CD4-positive, alpha-beta T cell (primary cell): ENCODE measurements around the gene ANKRD53. TPM values are rescaled to one million over a fixed set of nuclear protein-coding genes. Genes with fewer than 3 reads are reported as not detected.

Source experiments
- ATAC-seq: fragments of 200-7000 bp; cut with Tn5 transposase; one replicate; pipeline ENCODE4 v1.10.0; 2022; ENCODE audit warnings: mild to moderate bottlenecking; ENCODE audit not compliant: poor library complexity
- CTCF ChIA-PET: fragments of 350-600 bp; sonication (Branson Sonifier 250); formaldehyde crosslinking; loops from one replicate; lab custom pipeline; 2021; ENCODE audit warnings: antibody characterized with exemption, inconsistent platforms; lab: Charles Lee
- POLR2A ChIA-PET: fragments of 350-600 bp; sonication (Branson Sonifier 250); formaldehyde crosslinking; loops from one replicate; lab custom pipeline; 2021; ENCODE audit warnings: antibody characterized with exemption, inconsistent platforms; lab: Charles Lee
- DNase-seq, 14 experiments: peaks; one replicate each; pipeline ENCODE4 v3.0.0-alpha.2; 2013 to 2020; ENCODE audit warnings: mixed read lengths in 2 of 14
- H3K27ac ChIP-seq, 2 donors: one replicate each; pipeline versions ENCODE4 v1.5.1 to v1.7.0; 2013; ENCODE audit warnings: low read length in 2 of 2, low read depth in 1 of 2, mild to moderate bottlenecking in 1 of 2
- H3K27me3 ChIP-seq, 2 experiments: 1 replicate in 1 of 2; 2 replicates in 1 of 2; pipeline versions ENCODE4 v1.6.1 to v1.7.0; 2013; ENCODE audit warnings: low read length in 2 of 2, control low read depth in 1 of 2, mild to moderate bottlenecking in 1 of 2, moderate library complexity in 1 of 2; ENCODE audit not compliant: insufficient read depth in 2 of 2, control insufficient read depth in 1 of 2
- H3K36me3 ChIP-seq: one replicate; pipeline ENCODE4 v1.6.1; 2013; ENCODE audit warnings: low read length, control low read depth; ENCODE audit not compliant: insufficient read depth
- H3K4me1 ChIP-seq: one replicate; pipeline ENCODE4 v1.6.1; 2013; ENCODE audit warnings: low read length, control low read depth; ENCODE audit not compliant: insufficient read depth
- H3K4me3 ChIP-seq: one replicate; pipeline ENCODE4 v1.5.1; 2013; ENCODE audit warnings: mild to moderate bottlenecking, low read length, moderate library complexity
- H3K9me3 ChIP-seq, 2 experiments: 1 replicate in 1 of 2; 2 replicates in 1 of 2; pipeline versions ENCODE4 v1.6.1 to v1.7.0; 2013; ENCODE audit warnings: low read length in 2 of 2, mild to moderate bottlenecking in 2 of 2, control low read depth in 1 of 2, moderate library complexity in 1 of 2; ENCODE audit not compliant: control insufficient read depth in 1 of 2, insufficient read depth in 1 of 2
- H3K27ac Mint-ChIP-seq: one replicate; pipeline ENCODE4 v1.8.0; 2020; ENCODE audit warnings: mixed read lengths
- H3K27me3 Mint-ChIP-seq: one replicate; pipeline ENCODE4 v1.8.0; 2021; ENCODE audit warnings: mixed read lengths
- H3K36me3 Mint-ChIP-seq: one replicate; pipeline ENCODE4 v1.8.0; 2021; ENCODE audit warnings: low read depth, mixed read lengths
- H3K4me1 Mint-ChIP-seq: one replicate; pipeline ENCODE4 v1.8.0; 2021; ENCODE audit warnings: low read depth, mixed read lengths
- H3K4me3 Mint-ChIP-seq: one replicate; pipeline ENCODE4 v1.8.0; 2020; ENCODE audit warnings: mild to moderate bottlenecking, mixed read lengths
- H3K9me3 Mint-ChIP-seq: one replicate; pipeline ENCODE4 v1.8.0; 2020; ENCODE audit warnings: mixed read lengths
- CTCF ChIP-seq: fragments of 200-600 bp; IDR thresholded peaks from one replicate; pipeline ENCODE4 v1.8.0; 2022; ENCODE audit warnings: antibody characterized with exemption, mild to moderate bottlenecking
- intact Hi-C, 2 experiments: fragments of 100-400 bp; cut with DNase I in 1 of 2; cut with micrococcal nuclease in 1 of 2; formaldehyde crosslinking; loops; one replicate each; pipeline versions ENCODE4 v1.15.1 to v1.9.0; 2023 to 2025; cut with DNase I, micrococcal nuclease
- total RNA-seq, 174 experiments: library from RNA in 2 of 174; stranded (reverse) in 2 of 174; gene quantifications; one replicate each; pipeline ENCODE4 v1.2.3 and lab custom pipeline; 2021 to 2026

ANKRD53 gene
- total RNA-seq, 2 experiments from 2014 or later, result 0.42 to 1.2 TPM

- intact Hi-C loops, result no loop called here
Observed at GRCh38 chr2:70942396-70943204, 35.8 kb upstream of the ANKRD53 start.

GRCh38 chr2:70943205-70943871 is 35.1 kb upstream of the ANKRD53 start:
- peaks cover 10% of the 10 kb centered on the region for H3K4me1 Mint-ChIP-seq
- Histone ChIP-seq H3K4me1 (peaks cover 8% of the 10 kb centered on the region), H3K4me3 (no peak overlapping the region), H3K27ac (no peak overlapping the region), H3K27me3 (peaks cover 3 to 4% of the 10 kb centered on the region in 2 experiments), H3K36me3 (no peaks in the 10 kb centered on the region), H3K9me3 (no peaks in the 10 kb centered on the region)
- DNase-seq (peak in 1 of 14 experiments; percentile 28), ATAC-seq (no peak)
- no peak for TF ChIP-seq CTCF
- H3K27me3 Mint-ChIP-seq, result peaks cover 22% of the 10 kb centered on the region
- H3K36me3 Mint-ChIP-seq, result no peaks in the 10 kb centered on the region
- intact Hi-C loops, result no loop called here
- CTCF ChIA-PET, result no interaction called here
- POLR2A ChIA-PET, result no interaction called here
- H3K9me3 Mint-ChIP-seq, result no peaks in the 10 kb centered on the region
- no peak overlapping the region for H3K4me3 Mint-ChIP-seq
- H3K27ac Mint-ChIP-seq, result no peak overlapping the region

More at GRCh38 chr2:70942396-70943204, 35.8 kb upstream of the ANKRD53 start:
- Mint-ChIP-seq H3K9me3 (no peaks in the 10 kb centered on the region), H3K27me3 (peaks cover 20% of the 10 kb centered on the region), H3K27ac (no peak overlapping the region), H3K4me1 (peaks cover 2% of the 10 kb centered on the region), H3K36me3 (no peaks in the 10 kb centered on the region), H3K4me3 (no peak overlapping the region)
- no peak for ATAC-seq
- peak in 1 of 14 experiments; percentile 5 for DNase-seq
- H3K9me3 ChIP-seq, result no peaks in the 10 kb centered on the region
- CTCF ChIA-PET, result no interaction called here
- peaks cover 2% of the 10 kb centered on the region in 2 experiments for H3K27me3 ChIP-seq
- POLR2A ChIA-PET, result no interaction called here
- H3K4me1 ChIP-seq, result peaks cover 2% of the 10 kb centered on the region
- no peak for TF ChIP-seq CTCF
- H3K4me3 ChIP-seq, result no peak overlapping the region
- H3K36me3 ChIP-seq, result no peaks in the 10 kb centered on the region
- H3K27ac ChIP-seq, result no peak overlapping the region

- no peak overlapping the region for H3K4me3 Mint-ChIP-seq
- TF ChIP-seq CTCF, result no peak
- Histone ChIP-seq H3K4me1 (peaks cover 13% of the 10 kb centered on the region), H3K36me3 (no peaks in the 10 kb centered on the region), H3K27me3 (peaks cover 3 to 4% of the 10 kb centered on the region in 2 experiments), H3K9me3 (no peaks in the 10 kb centered on the region), H3K27ac (no peak overlapping the region), H3K4me3 (no peak overlapping the region)
- ATAC-seq (no peak), DNase-seq (peak in 1 of 14 experiments; percentile 21)
- H3K27me3 Mint-ChIP-seq, result peaks cover 24% of the 10 kb centered on the region
- ChIA-PET CTCF (no interaction called here), POLR2A (no interaction called here)
- peaks cover 12% of the 10 kb centered on the region for H3K4me1 Mint-ChIP-seq
- no peak overlapping the region for H3K27ac Mint-ChIP-seq
- H3K36me3 Mint-ChIP-seq, result no peaks in the 10 kb centered on the region
- H3K9me3 Mint-ChIP-seq, result no peaks in the 10 kb centered on the region
- intact Hi-C loops, result no loop called here
Observed at GRCh38 chr2:70944111-70944690, 34.2 kb upstream of the ANKRD53 start.
